ENCODE results near the gene KLHL26.
A peak's percentile ranks its signal among the peaks of the same experiment; 100 is the strongest.
"Not testable (repeated sequence)": the region's sequence is repeated elsewhere in the genome, so short reads cannot be mapped to it uniquely, and the experiment has no call there.

KLHL26 gene, protein sequence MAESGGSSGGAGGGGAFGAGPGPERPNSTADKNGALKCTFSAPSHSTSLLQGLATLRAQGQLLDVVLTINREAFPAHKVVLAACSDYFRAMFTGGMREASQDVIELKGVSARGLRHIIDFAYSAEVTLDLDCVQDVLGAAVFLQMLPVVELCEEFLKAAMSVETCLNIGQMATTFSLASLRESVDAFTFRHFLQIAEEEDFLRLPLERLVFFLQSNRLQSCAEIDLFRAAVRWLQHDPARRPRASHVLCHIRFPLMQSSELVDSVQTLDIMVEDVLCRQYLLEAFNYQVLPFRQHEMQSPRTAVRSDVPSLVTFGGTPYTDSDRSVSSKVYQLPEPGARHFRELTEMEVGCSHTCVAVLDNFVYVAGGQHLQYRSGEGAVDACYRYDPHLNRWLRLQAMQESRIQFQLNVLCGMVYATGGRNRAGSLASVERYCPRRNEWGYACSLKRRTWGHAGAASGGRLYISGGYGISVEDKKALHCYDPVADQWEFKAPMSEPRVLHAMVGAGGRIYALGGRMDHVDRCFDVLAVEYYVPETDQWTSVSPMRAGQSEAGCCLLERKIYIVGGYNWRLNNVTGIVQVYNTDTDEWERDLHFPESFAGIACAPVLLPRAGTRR

DNA sequence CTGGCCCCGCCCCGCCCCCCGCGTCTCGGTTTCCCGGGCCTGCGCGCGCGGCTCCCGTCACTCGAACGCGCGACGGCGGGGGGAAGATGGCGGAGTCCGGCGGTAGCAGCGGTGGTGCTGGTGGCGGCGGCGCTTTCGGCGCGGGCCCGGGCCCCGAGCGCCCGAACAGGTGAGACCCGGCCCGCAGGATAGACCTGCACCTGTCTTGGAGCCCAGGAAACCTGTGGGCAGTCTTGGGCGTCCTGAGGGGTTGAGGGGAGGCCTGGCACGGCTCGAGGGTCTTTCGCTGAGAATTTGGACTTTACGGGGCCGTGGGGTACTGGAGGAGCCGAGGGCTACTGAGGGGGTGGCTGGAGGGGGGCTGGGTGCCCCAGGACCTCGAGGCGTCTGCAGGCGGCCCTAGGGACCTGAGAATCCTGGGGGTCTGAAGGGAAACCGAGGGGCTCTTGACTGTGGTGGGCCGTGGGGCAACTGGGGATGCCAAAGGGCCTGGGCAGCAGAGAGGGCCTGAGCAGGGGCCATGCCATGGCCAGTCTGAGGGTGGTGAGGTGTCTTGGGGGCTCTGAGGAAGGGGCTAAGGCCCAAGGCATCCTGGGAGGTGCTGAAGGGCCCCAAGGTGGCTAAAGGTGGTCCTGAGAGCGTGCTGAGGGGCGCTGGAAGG is at the start of gene KLHL26:
KLHL26 (plus strand) TSS at position 60 of the 661 bp plus-strand sequence; CDS start at position 87, 27 bp downstream.
- no peak for DNase-seq

DNA sequence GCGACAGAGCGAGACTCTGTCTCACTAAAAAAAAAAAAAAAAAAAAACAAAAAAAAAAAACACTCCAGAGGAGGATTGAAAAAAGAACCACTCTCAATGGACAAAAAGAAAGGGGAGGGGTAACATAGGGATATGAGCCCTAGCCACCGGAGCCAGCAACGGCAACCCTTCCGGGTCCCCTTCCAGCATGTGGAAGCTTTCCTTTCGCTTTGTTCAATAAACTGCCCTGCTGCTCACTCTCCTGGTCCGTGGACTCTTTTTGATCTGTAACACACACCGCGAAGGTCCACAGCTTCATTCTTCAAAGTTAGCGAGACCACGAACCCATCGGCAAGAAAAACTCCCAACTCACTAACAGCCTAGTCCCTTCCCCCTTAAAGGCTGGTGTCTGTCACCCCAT is 49.3 kb upstream of the KLHL26 start:
- DNase-seq, result no peak

DNA sequence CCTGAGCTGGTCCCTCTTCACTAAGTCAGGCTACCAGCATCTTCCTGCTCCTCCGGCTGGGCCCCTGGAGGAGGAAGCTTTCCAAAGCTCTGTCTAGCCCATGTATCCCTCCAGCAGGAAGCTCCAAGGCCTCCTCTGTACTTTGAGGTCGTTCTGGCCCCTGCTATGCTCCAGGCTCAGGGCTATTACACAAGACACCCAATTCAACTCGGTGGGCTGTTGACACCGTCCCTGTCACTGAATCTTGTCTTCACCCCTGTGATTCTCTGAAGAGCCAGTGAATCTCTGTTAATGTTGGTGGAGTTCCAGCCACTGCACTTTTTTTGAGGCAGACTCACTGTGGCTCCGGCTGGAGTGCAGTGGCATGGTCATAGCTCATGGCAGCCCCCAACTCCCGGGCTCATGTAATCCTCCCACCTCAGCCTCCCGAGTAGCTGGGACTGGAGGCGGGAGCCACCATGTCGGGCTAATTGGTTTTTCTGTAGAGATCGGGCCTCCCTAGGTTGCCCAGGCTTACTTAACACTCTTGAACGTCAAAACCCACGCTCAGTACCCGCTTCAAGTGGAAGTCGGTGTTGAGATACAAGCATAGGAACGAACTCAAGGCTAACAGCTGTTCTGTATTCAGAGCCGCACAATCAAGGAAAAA is 48.7 kb upstream of the KLHL26 start:
- DNase-seq, result no peak

DNA sequence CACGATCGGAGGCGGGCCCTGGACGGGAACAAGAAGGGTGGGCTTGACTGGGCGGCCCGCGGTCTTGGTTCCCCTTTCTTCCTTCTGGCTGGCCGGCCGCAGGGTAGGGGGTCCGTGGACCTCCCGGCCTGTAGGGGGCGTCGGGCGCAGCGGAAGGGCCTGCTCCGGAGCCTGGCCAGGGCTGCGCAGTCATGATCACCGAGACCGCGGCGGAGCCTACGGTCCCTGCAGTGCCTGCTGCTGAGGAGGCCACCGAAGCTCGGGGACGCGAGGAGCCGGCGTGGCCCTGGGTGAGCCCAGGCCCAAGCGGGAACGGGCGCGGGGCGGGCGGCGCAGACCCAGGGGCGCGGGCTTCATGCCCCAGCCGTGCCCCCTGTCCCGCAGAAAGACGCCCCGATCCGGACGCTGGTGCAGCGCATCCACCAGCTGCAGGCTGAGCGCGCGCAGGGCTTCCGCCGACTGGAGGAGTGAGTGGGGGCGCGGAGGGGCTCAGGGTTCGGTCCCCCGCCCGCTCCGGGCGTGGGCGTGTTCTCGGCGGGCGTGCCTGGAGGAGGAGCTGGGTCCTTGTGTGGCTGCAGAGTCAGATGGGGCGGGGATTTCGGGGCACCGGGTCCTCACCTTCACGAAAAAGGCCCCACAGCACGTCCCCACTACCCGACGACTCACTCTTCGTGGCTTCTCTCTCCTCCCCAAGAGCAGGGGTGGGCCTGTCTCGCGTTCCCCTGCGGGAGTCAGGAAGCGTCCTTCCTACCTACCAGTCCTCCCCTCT is 48.0 kb upstream of the KLHL26 start, which contains the start of gene REX1BD:
REX1BD (plus strand) TSS at position 188 of the 769 bp plus-strand sequence; CDS start at position 192, 4 bp downstream.
- peak; percentile 36 for DNase-seq

DNA sequence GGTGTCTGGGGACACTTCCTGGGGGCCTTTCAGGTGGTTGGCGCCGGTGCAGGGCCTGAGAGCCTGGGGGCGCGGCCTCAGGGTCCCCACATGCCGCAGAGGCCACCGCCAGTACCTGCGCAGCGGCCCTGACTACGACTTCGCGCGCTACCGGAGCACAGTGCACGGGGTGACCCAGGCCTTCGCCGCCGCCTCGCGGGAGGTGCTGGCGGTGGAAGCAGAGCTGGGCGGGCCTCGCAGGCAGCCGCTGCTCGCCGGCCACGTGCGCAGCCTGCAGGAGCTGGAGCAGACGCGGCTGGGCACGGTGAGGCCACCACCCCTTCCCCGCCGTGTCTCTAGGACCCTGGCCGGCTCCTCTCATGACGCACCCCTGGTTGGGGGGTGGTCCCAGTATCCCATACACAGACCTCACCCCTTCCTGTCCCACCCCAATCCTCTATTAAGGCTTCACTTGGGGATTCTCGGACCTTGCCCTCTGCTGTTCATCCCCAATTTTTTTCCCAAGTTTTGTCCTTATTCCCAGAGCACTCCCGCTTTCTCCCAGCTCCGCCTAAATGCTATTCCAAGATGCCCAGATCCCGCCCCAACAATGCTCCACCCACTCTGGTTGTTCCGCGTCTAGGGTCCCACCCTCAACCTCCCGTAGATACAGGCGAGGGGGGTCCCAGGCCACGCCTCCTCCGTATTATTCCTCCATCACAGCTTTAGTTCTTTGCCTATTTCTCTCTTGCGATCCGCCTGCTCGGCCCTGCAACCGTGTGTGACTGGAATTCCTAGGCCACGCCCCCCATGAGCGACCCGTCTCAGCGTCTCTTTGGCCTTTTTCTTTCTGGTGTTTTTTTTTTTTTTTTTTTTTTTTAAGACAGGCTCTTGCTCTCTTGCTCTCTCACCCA is 47.2 kb upstream of the KLHL26 start:
- DNase-seq, result peak; percentile 91

DNA sequence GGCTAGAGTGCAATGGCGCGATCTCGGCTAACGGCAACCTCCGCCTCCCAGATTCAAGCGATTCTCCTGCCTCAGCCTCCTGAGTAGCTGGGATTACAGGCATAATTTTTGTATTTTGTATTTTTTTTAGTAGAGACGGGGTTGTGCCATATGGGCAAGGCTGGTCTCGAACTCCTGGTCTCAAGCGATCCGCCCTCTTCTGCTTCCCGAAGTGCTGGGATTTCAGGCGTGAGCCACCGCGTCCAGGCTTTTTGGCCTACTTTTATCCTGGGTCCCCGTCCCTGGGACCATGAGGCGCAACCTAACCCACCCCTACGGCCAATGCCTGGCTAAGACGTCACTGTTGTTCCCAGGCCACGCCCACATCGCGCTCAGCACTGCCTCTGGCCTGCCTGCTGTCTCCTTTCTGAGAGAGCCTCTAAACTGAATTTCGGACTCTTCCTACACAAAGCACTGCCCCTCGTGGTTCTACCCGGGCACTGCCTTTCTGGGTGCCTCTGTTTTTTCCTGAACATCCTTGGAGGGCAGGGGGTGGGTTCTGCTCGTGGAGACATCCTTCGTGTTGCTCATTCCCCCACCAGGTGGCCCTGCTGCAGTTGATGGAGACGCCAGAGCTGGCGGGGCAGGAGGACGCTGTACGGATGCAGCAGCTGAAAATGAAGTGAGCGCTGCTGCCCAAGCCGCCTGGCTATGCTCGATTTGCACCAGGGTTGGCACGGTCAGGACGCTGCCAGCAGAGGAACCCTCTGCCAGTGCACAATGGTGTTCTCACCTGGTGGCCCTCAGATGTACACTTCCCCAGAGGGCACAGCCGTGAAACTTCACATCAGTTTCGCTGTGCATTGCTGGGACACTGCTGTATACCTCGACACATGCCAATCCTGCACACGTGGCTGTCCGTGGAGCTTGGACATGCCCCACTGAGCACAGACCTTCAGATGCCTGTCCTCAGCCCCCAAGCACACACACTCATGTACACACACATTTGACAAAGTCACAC is 46.3 kb upstream of the KLHL26 start:
- peak; percentile 80 for DNase-seq

DNA sequence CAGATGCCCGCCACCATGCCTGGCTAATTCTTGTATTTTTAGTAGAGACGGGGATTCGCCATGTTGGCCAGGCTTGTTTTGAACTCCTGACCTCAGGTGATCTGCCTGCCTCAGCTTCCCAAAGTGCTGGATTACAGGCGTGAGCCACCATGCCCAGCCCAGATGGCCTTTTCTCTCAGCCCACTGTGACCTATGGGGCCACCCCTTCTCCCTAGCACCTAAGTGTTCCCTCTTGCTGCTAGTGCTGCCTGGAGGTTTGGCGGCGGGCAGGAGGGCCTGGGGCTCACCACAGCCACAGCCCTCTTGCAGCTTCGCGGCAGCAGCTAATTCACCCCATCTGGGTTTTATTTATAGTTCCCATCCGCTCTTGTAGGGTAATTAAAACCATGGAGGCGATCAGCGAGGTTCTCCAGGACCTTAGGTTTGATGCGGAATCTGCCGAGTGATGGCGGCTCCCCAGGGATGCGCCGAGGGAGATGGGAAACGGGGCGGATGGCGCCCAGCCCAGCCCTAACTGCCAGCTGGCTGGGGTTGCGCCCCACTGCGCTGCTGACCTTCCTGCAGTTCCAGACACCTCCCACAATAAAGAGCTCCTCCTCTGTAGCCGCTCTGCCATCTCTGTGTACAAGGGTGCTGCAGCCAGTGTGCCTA is 45.0 kb upstream of the KLHL26 start:
- no peak for DNase-seq

DNA sequence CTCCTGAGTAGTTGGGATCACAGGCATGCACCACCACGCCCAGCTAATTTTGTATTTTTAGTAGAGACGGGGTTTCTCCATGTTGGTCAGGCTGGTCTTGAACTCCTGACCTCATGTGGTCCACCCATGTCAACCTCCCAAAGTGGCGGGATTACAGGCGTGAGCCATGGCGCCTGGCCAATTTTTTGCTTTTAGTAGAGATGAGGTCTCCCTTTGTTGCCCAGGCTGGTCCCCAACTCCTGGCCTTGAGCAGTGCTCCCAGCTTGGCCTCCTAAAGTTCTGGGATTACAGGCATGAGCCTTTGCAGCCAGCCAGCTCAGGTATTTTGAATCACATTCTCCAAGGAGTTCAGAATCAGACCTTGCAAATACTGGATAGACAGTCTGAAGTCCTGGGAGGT is 44.1 kb upstream of the KLHL26 start:
- DNase-seq, result not testable (repeated sequence)

DNA sequence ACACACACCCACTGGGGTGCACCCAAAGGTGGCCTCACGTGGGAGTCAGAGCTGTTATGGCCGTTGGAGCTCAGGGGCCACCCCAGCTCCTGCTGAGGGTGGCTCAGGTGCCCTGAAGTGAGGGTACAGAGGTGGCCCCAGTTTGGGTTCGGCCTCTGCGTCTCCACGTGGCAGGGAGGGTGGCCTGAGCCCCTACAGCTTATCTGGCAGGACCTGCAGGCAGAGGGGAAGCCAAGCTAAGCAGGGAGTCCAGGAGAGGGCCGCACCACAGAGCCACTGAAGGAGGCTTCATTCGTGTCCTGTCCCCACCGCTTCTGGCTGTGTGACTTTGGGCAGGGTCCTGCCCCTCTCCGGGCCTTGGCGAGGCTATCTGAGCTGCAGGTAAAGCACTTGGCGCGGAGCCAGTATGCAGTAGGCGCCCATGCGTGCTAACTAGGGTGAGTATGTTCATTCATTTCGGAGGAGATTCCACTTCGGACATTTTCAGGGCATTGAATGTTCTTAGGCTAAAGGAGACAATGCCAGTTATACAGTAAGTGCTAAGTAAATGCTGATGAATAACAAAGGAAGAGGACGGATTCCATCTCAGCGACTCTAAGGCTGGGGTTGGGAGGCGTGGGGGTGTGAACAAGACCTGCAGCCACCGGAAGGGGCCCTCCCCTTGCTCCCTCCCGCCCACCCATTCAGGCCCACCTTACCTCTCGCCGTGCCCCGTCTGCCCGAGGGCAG is 43.3 kb upstream of the KLHL26 start:
- DNase-seq, result no peak

DNA sequence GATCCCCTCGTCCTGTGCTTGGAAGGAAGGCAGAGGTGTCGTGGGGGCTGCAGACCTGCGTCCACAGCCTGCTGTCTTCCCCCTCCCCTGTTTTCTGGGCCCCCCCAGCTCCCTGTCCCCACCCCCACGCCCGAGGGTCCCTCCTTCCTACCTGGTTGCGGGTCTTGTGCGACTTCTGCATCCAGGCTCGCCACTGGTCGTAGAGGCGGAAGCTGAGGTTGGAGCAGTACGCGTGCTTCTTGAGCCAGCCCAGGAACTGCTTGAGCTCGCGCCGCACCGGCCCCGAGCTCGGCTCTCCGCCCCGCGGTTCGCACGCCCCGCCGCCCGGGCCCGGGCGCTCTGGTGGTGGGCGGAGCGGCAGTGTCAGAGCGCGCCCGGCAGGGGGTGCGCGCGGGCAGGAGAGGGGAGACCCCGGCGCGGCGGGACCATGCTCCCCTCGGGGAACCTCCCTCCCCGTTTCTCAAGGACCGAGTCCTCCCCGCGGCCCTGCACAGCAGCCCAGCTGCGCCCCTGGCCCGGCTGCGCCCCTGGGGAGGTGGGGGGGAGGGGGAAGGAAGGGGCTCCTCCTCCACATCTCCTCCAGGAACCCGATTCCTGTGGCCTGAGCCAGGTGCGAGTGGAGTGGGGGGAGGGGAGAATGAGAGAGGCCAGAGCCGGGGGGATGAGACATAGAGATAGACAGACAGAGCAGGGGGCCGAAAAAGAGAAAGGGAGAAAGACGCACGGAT is 42.6 kb upstream of the KLHL26 start:
- no peak for DNase-seq

DNA sequence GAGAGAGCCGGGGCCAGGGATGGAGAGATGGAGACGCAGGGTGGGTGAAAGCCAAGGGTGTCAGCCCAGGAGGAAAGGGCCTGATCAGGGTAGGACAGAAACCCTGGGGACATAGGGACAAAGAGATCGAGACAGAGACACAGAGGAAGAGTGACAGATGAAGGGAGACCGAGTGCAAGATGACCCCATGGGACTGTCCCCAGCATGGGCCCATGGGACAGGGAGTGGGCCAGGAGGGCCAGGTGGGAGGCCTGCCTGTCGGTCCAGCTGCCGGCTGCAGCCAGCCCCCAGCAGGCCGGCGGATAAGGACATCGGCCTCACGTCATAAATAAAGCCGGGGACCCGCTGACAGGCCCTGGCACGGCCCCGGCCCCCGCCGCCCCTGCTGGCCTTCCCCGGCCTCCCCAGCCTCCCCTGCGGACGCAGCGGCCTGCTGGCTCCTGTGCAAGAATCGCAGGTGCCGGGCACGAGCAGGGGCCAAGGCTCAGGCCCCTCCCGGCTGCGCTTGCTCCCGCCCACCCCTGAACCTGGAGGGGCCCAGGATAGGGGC is 41.9 kb upstream of the KLHL26 start:
- no peak for DNase-seq

DNA sequence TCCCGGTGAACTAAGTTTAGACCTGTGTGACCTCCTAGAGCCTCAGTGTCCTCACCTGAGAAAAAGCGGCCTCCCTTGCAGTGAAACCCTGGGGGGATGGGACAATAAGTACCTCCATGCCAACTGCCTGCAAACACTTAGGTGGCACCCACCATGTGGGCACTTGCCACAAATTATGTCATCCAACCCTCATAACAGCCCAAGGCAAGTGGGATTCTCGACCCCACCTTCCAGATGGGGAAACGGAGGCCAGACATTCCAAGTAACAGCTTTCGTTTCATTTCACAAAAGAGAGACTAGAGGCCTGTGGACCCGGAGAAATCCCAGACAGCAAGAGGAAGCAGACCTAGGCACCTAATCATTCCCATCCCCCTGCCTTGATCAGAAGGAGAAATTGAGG is 41.4 kb upstream of the KLHL26 start:
- no peak for DNase-seq

DNA sequence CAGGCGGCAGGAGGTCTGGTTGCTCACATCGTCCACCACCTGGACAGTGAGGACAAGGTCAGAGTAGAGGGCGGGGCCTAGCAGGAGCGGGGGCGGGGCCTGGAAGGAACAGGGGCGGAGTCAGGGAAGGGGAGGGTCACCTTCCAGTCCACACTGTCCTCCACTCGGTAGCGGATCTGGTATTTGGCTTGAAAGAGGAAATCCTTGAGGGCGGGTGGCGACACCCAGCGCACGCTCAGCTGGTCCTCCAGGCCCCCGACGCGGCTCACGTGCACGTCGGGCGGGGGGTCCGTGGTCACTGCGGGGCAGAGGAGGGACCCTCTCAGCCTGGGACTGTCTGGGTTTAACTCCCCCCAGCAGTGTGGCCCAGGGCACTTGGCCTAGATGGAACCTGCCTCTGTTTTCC is 40.1 kb upstream of the KLHL26 start:
- no peak for DNase-seq

DNA sequence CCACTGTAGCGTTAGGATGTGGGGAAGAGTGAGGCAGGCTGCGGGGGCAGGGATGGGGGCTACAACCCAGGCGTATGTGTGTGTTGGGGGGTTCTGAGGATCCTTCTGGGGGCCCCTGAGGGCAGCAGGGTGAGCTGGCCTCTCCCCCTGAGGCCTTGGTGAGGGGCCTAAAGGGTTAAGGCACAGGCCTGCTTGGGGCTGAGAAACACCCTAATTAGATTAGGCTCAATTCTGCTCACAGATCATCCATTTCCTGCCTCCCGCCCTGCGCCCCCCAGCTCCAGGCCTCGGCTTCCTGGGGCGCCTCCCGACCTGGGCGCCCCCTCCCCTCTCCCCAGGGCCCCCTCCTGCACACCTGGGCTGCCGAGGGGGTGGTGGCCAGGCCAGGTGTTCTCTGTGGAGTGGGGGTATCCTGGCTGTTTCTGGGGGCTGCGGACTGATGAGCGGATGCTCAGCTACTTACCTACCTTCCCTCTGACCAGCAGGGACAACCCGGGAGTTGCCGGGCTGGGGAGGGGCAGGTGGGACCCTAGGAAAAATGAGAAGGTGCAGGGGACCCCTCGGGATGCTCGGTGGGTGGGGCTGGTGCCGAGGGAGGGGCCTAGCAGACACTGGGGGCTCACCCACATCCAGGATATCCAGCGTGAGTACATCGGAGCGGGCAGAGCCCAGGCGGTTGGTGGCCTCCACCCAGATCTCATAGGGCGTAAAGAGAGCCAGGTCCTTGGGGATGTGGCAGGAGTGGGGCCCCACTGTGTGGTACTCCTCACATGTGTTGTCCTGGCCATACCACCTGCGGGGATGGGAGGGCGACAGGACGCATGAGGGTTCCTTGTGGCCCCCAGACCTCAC is 38.8 kb upstream of the KLHL26 start:
- DNase-seq, result no peak

DNA sequence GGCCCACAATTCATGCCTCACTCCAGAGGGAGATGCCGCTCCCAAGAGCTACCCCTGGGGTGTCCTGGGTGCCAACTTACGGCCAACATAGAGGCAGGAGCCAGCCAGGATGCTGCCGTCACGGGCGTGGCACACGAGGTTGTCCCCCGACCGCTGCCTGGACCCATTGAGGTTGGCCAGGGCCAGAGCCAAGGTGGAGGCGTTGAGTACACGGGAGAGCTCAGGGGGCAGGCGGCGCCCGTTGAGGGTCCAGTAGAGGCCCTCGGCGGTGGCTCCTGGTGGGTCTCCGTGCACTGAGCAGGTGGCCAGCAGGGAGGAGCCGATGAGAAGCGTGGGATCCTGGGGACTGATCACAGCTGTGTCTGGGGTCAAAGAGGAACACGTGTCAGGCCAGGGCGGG is 37.3 kb upstream of the KLHL26 start:
- DNase-seq, result no peak

DNA sequence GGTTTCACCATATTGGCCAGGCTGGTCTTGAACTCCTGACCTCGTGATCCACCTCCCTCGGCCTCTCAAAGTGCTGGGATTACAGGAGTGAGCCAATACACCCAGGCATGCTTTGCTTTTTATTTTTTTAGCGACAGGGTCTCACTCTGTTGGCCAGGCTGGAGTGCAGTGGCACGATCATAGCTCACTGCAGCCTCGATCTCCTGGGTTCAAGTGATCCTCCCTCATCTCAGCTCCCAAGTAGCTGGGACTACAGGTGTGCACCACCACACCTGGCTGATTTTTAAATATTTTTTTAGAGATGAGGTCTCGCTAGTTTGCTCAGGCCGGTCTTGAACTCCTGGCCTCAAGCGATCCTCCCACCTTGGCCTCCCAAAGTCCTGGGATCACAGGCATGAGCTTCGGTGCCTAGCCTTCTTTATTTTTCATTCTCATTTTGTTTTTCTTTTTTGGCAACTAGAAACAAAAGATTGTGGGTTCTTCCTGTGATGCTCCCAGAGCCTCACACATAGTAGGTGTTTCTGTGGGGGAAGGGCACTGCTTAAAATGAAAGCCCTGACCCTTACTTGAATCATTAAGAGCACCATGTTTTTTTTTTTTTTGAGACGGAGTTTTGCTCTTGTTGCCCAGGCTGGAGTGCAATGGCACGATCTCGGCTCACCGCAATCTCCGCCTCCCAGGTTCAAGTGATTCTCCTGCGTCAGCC is 36.0 kb upstream of the KLHL26 start:
- not testable (repeated sequence) for DNase-seq

Data from NCI-H1048 (cell line).